HFFc6 (cell line): ENCODE results near the gene ZBED2. TPM values are rescaled to one million over a fixed set of nuclear protein-coding genes. Genes with fewer than 3 reads are reported as not detected.

Experiments
- DNase-seq: peaks from one replicate; pipeline ENCODE4 v3.0.0-alpha.2; 2018
- H3K27ac Mint-ChIP-seq: 2 replicates; pipeline ENCODE4 v1.8.0; 2020; ENCODE audit warnings: mild to moderate bottlenecking, mixed read lengths
- H3K27me3 Mint-ChIP-seq: 2 replicates; pipeline ENCODE4 v1.8.0; 2021; ENCODE audit warnings: mild to moderate bottlenecking, moderate library complexity, mixed read lengths; ENCODE audit not compliant: insufficient read depth
- H3K36me3 Mint-ChIP-seq: 2 replicates; pipeline ENCODE4 v1.8.0; 2021; ENCODE audit warnings: low read depth, mixed read lengths
- H3K4me1 Mint-ChIP-seq: 2 replicates; pipeline ENCODE4 v1.8.0; 2020; ENCODE audit warnings: low read depth, mixed read lengths
- H3K4me3 Mint-ChIP-seq: 2 replicates; pipeline ENCODE4 v1.8.0; 2020; ENCODE audit warnings: mild to moderate bottlenecking, moderate library complexity, mixed read lengths
- H3K9me3 Mint-ChIP-seq: 2 replicates; pipeline ENCODE4 v1.8.0; 2020; ENCODE audit warnings: mild to moderate bottlenecking, mixed read lengths
- total RNA-seq, 6 experiments: library from RNA; stranded (reverse); fragmentation: NEBNext Ultra II Directional; extraction: Animal tissue kit (Norgen Biotek cat#: 25700); gene quantifications; 2 replicates in 1 of 6; 3 replicates in 5 of 6; pipeline ENCODE4 v1.2.3, GENCODE V29; 2021
- TF ChIP-seq, protein P1 (sequence below): fragments of 200-600 bp; sonication (generic); IDR thresholded peaks from 2 replicates; pipeline ENCODE4 v1.5.0; 2021; ENCODE audit warnings: antibody characterized with exemption, mild to moderate bottlenecking

ZBED2 gene
- total RNA-seq, 6 experiments from 2014 or later, result 0.07 to 0.32 (median 0.20) TPM

GRCh38 chr3:111592143-111592542 is 3.0 kb downstream of the ZBED2 start:
- Mint-ChIP-seq H3K4me3 (peak overlapping the region; percentile 3; the same call in 1 of the 2 replicates), H3K27ac (peak overlapping the region; percentile 74), H3K4me1 (peaks cover 93% of the 10 kb centered on the region), H3K36me3 (peaks cover 13% of the 10 kb centered on the region), H3K27me3 (no peaks in the 10 kb centered on the region), H3K9me3 (no peaks in the 10 kb centered on the region; the same call in 1 of the 2 replicates)
- no peak for DNase-seq
- TF ChIP-seq, protein P1, sequence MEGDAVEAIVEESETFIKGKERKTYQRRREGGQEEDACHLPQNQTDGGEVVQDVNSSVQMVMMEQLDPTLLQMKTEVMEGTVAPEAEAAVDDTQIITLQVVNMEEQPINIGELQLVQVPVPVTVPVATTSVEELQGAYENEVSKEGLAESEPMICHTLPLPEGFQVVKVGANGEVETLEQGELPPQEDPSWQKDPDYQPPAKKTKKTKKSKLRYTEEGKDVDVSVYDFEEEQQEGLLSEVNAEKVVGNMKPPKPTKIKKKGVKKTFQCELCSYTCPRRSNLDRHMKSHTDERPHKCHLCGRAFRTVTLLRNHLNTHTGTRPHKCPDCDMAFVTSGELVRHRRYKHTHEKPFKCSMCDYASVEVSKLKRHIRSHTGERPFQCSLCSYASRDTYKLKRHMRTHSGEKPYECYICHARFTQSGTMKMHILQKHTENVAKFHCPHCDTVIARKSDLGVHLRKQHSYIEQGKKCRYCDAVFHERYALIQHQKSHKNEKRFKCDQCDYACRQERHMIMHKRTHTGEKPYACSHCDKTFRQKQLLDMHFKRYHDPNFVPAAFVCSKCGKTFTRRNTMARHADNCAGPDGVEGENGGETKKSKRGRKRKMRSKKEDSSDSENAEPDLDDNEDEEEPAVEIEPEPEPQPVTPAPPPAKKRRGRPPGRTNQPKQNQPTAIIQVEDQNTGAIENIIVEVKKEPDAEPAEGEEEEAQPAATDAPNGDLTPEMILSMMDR, result no peak

DNA sequence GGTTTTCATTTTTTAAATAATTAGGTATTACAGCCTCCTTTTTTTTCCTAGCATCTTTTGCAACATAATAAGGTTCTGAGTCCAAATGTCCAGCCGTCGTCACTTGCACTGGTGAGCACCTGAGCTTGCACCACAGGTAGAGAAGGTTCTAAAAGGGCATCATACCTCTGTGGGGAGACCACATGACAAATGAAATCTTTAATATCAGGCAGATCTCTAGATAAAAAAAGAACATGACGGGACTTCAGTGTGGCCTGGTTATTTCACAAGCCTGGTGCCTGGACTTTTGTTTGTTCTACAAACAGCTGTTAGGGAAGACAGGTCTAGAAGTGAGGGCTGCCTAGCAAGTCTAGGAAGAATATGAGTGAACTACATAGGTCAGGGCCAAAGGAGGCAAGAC is 3.6 kb downstream of the ZBED2 start:
- peaks cover 92% of the 10 kb centered on the region for H3K4me1 Mint-ChIP-seq
- DNase-seq, result no peak
- peaks cover 17% of the 10 kb centered on the region for H3K36me3 Mint-ChIP-seq

DNA sequence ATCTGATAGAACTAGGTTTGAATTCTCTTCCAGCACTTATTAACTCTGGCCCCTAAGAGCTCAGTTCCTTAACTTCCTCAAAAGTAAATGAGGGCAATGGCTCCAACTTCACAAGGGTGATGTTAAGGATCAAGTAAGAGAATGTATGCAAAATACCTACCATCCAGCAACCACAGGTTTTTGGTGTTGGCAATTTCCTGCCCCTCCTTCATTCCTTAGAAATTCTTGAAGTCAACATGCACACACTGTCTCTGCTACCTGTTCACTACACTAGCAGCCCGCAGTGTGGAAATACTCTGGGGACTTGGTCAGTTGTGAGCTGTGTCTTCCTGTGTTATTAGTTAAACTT is 5.0 kb downstream of the ZBED2 start:
- DNase-seq, result no peak
- peak overlapping the region; percentile 73 for H3K27ac Mint-ChIP-seq
- H3K4me3 Mint-ChIP-seq, result peak overlapping the region; percentile 12
- H3K36me3 Mint-ChIP-seq, result peaks cover 21% of the 10 kb centered on the region
- H3K27me3 Mint-ChIP-seq, result no peaks in the 10 kb centered on the region
- H3K4me1 Mint-ChIP-seq, result peaks cover 89% of the 10 kb centered on the region
- no peaks in the 10 kb centered on the region; the same call in 1 of the 2 replicates for H3K9me3 Mint-ChIP-seq
- TF ChIP-seq, protein P1, result no peak

More for the DNA sequence above, 3.6 kb downstream of the ZBED2 start:
- Mint-ChIP-seq H3K27me3 (no peaks in the 10 kb centered on the region), H3K27ac (peak overlapping the region; percentile 74), H3K9me3 (no peaks in the 10 kb centered on the region; the same call in 1 of the 2 replicates), H3K4me3 (no peak overlapping the region; the same call in 1 of the 2 replicates)
- TF ChIP-seq, protein P1, result no peak

DNA sequence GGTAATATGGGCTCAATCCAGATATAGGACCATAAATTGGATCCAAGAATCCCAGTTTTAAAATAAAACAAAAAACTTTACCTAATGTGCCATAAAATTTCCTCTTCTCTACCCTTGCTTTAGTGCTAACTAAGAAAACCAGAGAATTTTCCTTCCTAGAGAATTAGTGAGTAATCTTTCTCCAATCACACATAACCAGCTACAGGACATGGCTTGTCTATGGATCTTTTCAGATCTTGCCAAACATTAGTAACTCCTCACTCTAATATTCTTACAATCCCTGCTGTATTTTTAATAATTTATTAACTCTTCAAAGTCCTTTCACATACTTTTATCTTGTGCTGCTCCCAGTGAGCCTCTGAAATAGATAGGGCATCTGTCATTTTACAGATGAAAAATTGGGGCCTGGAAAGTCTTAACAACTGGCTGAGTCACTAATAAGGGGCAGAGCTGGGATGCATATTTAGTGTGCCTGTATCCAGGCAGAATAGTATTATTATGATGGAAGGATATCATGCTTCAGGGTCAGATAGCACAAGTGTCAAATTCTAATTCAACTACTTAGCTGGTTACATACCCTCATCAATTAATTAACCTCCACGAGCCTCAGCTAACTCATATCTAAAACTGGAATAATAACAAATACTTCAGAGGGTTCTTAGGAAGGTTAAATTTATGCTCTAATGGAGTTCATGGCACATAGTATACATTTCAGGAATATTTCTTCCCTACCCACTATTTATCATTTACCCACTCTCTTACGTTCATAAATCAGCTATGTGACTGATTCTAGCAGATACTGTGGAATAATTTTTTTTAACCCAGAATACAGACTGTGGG is 5.6 kb downstream of the ZBED2 start:
- Mint-ChIP-seq H3K4me1 (peaks cover 89% of the 10 kb centered on the region), H3K36me3 (peaks cover 26% of the 10 kb centered on the region), H3K27ac (peak overlapping the region; percentile 73), H3K27me3 (no peaks in the 10 kb centered on the region), H3K4me3 (peak overlapping the region; percentile 14), H3K9me3 (no peaks in the 10 kb centered on the region; the same call in 1 of the 2 replicates)
- TF ChIP-seq, protein P1, result no peak
- peak; percentile 28 for DNase-seq

DNA sequence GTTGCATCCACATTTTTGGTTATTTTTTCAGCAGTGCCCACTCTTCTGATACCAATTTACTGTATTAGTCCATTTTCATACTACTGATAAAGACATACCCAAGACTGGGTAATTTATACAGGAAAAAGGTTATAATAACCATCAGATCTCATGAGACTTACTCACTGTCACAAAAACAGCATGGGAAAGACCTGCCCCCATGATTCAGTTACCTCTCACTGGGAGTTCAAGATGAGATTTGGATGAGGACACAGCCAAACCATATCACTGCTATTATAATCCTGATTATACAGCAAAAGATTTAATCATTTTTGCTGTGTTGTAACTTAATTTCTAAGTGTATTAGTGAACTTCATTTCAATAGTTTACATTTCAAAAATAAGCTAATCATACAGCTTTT is 6.6 kb downstream of the ZBED2 start:
- Mint-ChIP-seq H3K4me3 (no peak overlapping the region), H3K4me1 (peaks cover 88% of the 10 kb centered on the region), H3K36me3 (peaks cover 28% of the 10 kb centered on the region), H3K9me3 (no peaks in the 10 kb centered on the region; the same call in none of the 2 replicates), H3K27me3 (no peaks in the 10 kb centered on the region), H3K27ac (peak overlapping the region; percentile 26)
- TF ChIP-seq, protein P1, result no peak
- DNase-seq, result peak; percentile 25
